Measurements from ENCODE around the gene C1orf21. TPM values are rescaled to one million over a fixed set of nuclear protein-coding genes. Genes with fewer than 3 reads are reported as not detected.

The C1orf21 gene
- total and polyA plus RNA-seq, 2 donors: 13.6 to 42.7 TPM

GRCh38 chr1:184462990-184463389 lies 76.2 kb downstream of the C1orf21 start:
- H3K4me1 ChIP-seq (ENCODE audit: control insufficient read depth in 2 of 2, insufficient read depth in 2 of 2, low read length in 2 of 2): no peaks in the 10 kb centered on the region
- WGBS: 98% methylated on average over 5 of the region's 5 CpGs
- no peak for DNase-seq (ENCODE audit: low read depth in 6 of 9, low spot score in 9 of 9)
- H3K4me3 ChIP-seq (ENCODE audit: low read length in 2 of 2): no peak overlapping the region
- no peak overlapping the region for H3K27ac ChIP-seq (ENCODE audit: low read depth in 1 of 2, low read length in 1 of 2)
- no peaks in the 10 kb centered on the region for H3K36me3 ChIP-seq (ENCODE audit: control insufficient read depth in 2 of 2, insufficient read depth in 2 of 2, low read length in 1 of 2)
- no peaks in the 10 kb centered on the region for H3K9me3 ChIP-seq (ENCODE audit: control insufficient read depth in 2 of 2, insufficient read depth in 1 of 2, low read length in 1 of 2)
- no peaks in the 10 kb centered on the region for H3K27me3 ChIP-seq (ENCODE audit: control insufficient read depth in 2 of 2, insufficient read depth in 1 of 2, low read length in 1 of 2)

- no peaks in the 10 kb centered on the region for H3K36me3 ChIP-seq (ENCODE audit: control insufficient read depth in 2 of 2, insufficient read depth in 2 of 2, low read length in 1 of 2)
- H3K27ac ChIP-seq (ENCODE audit: low read depth in 1 of 2, low read length in 1 of 2): no peak overlapping the region
- H3K4me3 ChIP-seq (ENCODE audit: low read length in 2 of 2): no peak overlapping the region
- 93% methylated on average over 1 of the region's 1 CpG for WGBS
- H3K9me3 ChIP-seq (ENCODE audit: control insufficient read depth in 2 of 2, insufficient read depth in 1 of 2, low read length in 1 of 2): no peaks in the 10 kb centered on the region
- H3K4me1 ChIP-seq (ENCODE audit: control insufficient read depth in 2 of 2, insufficient read depth in 2 of 2, low read length in 2 of 2): no peaks in the 10 kb centered on the region
- DNase-seq (ENCODE audit: low read depth in 6 of 9, low spot score in 9 of 9): no peak
- H3K27me3 ChIP-seq (ENCODE audit: control insufficient read depth in 2 of 2, insufficient read depth in 1 of 2, low read length in 1 of 2): no peaks in the 10 kb centered on the region
Observed at GRCh38 chr1:184463680-184464079, 76.9 kb downstream of the C1orf21 start.

DNA sequence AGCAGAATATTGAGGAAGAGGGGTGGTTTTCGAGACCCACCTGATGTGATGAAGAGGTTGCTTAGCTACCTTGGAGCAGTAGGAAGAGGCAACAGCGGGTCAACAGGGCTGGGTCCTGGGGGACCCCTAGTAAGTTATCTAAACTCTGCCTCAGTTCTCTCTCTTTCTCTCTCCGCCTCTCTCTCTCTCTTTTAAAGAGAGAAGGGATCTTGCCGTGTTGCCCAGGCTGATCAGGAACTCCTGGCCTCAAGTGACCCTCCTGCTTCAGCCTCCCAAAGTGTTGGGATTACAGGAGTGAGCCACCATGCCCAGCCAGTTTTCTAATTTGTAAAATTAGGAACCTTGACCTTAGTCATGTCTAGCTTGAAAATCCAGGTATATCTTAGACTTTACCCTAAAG lies 77.9 kb downstream of the C1orf21 start:
- no peak for DNase-seq (ENCODE audit: low read depth in 6 of 9, low spot score in 9 of 9)
- no peaks in the 10 kb centered on the region for H3K4me1 ChIP-seq (ENCODE audit: control insufficient read depth in 2 of 2, insufficient read depth in 2 of 2, low read length in 2 of 2)
- 89% methylated on average over 4 of the region's 4 CpGs for WGBS

DNA sequence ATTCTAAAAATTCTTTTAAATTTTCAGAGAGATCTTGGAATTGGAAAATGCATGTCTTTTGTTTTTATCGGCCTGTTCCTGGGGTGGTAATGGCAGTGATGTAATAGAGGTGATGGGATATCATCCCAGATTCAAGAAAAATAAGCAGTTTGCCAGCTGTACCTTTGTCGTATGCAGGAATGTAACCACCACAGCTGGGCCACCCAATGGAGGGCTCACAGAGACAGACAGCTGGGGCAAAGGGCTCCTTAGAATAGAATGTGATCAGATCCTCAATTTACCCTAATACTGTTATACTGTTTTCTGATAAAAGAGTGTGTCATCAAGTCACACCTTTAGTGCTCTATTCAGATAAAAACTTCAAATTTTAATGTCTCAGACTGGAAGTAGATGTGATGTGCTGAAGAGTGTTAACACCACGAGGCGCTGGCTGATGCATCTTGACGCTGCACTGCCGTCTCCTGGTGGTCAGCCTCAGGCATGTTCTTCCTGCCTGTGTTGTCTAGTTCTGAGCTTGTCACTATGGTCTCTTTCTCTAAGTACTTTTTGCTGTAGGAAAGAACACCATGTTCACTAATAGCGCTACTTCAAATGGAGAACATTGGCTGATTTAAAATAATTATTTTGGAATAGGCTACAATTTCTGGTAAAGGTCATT lies 78.8 kb downstream of the C1orf21 start:
- Histone ChIP-seq H3K36me3 (ENCODE audit: control insufficient read depth in 2 of 2, insufficient read depth in 2 of 2, low read length in 1 of 2) (no peaks in the 10 kb centered on the region), H3K9me3 (ENCODE audit: control insufficient read depth in 2 of 2, insufficient read depth in 1 of 2, low read length in 1 of 2) (no peaks in the 10 kb centered on the region), H3K4me1 (ENCODE audit: control insufficient read depth in 2 of 2, insufficient read depth in 2 of 2, low read length in 2 of 2) (no peaks in the 10 kb centered on the region), H3K27ac (ENCODE audit: low read depth in 1 of 2, low read length in 1 of 2) (no peak overlapping the region), H3K4me3 (ENCODE audit: low read length in 2 of 2) (no peak overlapping the region), H3K27me3 (ENCODE audit: control insufficient read depth in 2 of 2, insufficient read depth in 1 of 2, low read length in 1 of 2) (no peaks in the 10 kb centered on the region)
- DNase-seq (ENCODE audit: low read depth in 6 of 9, low spot score in 9 of 9): no peak
- 97% methylated on average over 7 of the region's 7 CpGs for WGBS

More for the DNA sequence above, 77.9 kb downstream of the C1orf21 start:
- Histone ChIP-seq H3K27ac (ENCODE audit: low read depth in 1 of 2, low read length in 1 of 2) (no peak overlapping the region), H3K4me3 (ENCODE audit: low read length in 2 of 2) (no peak overlapping the region), H3K9me3 (ENCODE audit: control insufficient read depth in 2 of 2, insufficient read depth in 1 of 2, low read length in 1 of 2) (no peaks in the 10 kb centered on the region), H3K27me3 (ENCODE audit: control insufficient read depth in 2 of 2, insufficient read depth in 1 of 2, low read length in 1 of 2) (no peaks in the 10 kb centered on the region), H3K36me3 (ENCODE audit: control insufficient read depth in 2 of 2, insufficient read depth in 2 of 2, low read length in 1 of 2) (no peaks in the 10 kb centered on the region)

DNA sequence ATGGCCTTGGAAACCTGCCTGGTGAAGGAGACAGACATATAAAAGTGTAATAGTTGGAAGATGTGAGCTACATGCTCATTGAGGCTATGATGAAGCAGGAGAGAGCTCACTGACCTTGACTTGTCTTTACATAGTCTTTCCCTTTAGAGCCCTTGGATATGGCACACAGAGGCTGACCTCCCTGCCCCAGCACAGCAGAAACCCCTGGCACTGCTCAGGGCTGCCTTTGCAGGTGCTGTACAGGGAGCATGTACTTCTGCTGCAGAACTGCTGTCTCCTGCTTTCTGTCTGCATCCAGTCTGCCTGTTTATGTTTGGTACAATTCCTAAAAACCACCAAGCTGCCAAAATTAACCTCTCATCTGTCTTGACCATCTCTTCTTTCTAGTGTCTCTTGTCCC lies 80.5 kb downstream of the C1orf21 start:
- Histone ChIP-seq H3K27ac (ENCODE audit: low read depth in 1 of 2, low read length in 1 of 2) (no peak overlapping the region), H3K27me3 (ENCODE audit: control insufficient read depth in 2 of 2, insufficient read depth in 1 of 2, low read length in 1 of 2) (no peaks in the 10 kb centered on the region), H3K4me1 (ENCODE audit: control insufficient read depth in 2 of 2, insufficient read depth in 2 of 2, low read length in 2 of 2) (no peaks in the 10 kb centered on the region), H3K9me3 (ENCODE audit: control insufficient read depth in 2 of 2, insufficient read depth in 1 of 2, low read length in 1 of 2) (no peaks in the 10 kb centered on the region), H3K4me3 (ENCODE audit: low read length in 2 of 2) (no peak overlapping the region), H3K36me3 (ENCODE audit: control insufficient read depth in 2 of 2, insufficient read depth in 2 of 2, low read length in 1 of 2) (no peaks in the 10 kb centered on the region)
- DNase-seq (ENCODE audit: low read depth in 6 of 9, low spot score in 9 of 9): no peak

- Histone ChIP-seq H3K27me3 (ENCODE audit: control insufficient read depth in 2 of 2, insufficient read depth in 1 of 2, low read length in 1 of 2) (no peaks in the 10 kb centered on the region), H3K4me1 (ENCODE audit: control insufficient read depth in 2 of 2, insufficient read depth in 2 of 2, low read length in 2 of 2) (no peaks in the 10 kb centered on the region), H3K4me3 (ENCODE audit: low read length in 2 of 2) (no peak overlapping the region), H3K36me3 (ENCODE audit: control insufficient read depth in 2 of 2, insufficient read depth in 2 of 2, low read length in 1 of 2) (no peaks in the 10 kb centered on the region), H3K27ac (ENCODE audit: low read depth in 1 of 2, low read length in 1 of 2) (no peak overlapping the region), H3K9me3 (ENCODE audit: control insufficient read depth in 2 of 2, insufficient read depth in 1 of 2, low read length in 1 of 2) (no peaks in the 10 kb centered on the region)
- 96% methylated on average over 1 of the region's 1 CpG for WGBS
- no peak for DNase-seq (ENCODE audit: low read depth in 6 of 9, low spot score in 9 of 9)
Observed at GRCh38 chr1:184469396-184469795, 82.6 kb downstream of the C1orf21 start.

- no peak for DNase-seq (ENCODE audit: low read depth in 6 of 9, low spot score in 9 of 9)
- no peaks in the 10 kb centered on the region for H3K36me3 ChIP-seq (ENCODE audit: control insufficient read depth in 2 of 2, insufficient read depth in 2 of 2, low read length in 1 of 2)
- H3K4me1 ChIP-seq (ENCODE audit: control insufficient read depth in 2 of 2, insufficient read depth in 2 of 2, low read length in 2 of 2): no peaks in the 10 kb centered on the region
- no peaks in the 10 kb centered on the region for H3K27me3 ChIP-seq (ENCODE audit: control insufficient read depth in 2 of 2, insufficient read depth in 1 of 2, low read length in 1 of 2)
- H3K27ac ChIP-seq (ENCODE audit: low read depth in 1 of 2, low read length in 1 of 2): no peak overlapping the region
- 96% methylated on average over 5 of the region's 5 CpGs for WGBS
- no peaks in the 10 kb centered on the region for H3K9me3 ChIP-seq (ENCODE audit: control insufficient read depth in 2 of 2, insufficient read depth in 1 of 2, low read length in 1 of 2)
- no peak overlapping the region for H3K4me3 ChIP-seq (ENCODE audit: low read length in 2 of 2)
Observed at GRCh38 chr1:184471686-184472085, 84.9 kb downstream of the C1orf21 start.

GRCh38 chr1:184472136-184472535 lies 85.3 kb downstream of the C1orf21 start:
- no peak for DNase-seq (ENCODE audit: low read depth in 6 of 9, low spot score in 9 of 9)
- Histone ChIP-seq H3K27me3 (ENCODE audit: control insufficient read depth in 2 of 2, insufficient read depth in 1 of 2, low read length in 1 of 2) (no peaks in the 10 kb centered on the region), H3K4me1 (ENCODE audit: control insufficient read depth in 2 of 2, insufficient read depth in 2 of 2, low read length in 2 of 2) (no peaks in the 10 kb centered on the region), H3K36me3 (ENCODE audit: control insufficient read depth in 2 of 2, insufficient read depth in 2 of 2, low read length in 1 of 2) (no peaks in the 10 kb centered on the region), H3K4me3 (ENCODE audit: low read length in 2 of 2) (no peak overlapping the region), H3K9me3 (ENCODE audit: control insufficient read depth in 2 of 2, insufficient read depth in 1 of 2, low read length in 1 of 2) (no peaks in the 10 kb centered on the region), H3K27ac (ENCODE audit: low read depth in 1 of 2, low read length in 1 of 2) (no peak overlapping the region)
- WGBS: 93% methylated on average over 2 of the region's 2 CpGs

DNA sequence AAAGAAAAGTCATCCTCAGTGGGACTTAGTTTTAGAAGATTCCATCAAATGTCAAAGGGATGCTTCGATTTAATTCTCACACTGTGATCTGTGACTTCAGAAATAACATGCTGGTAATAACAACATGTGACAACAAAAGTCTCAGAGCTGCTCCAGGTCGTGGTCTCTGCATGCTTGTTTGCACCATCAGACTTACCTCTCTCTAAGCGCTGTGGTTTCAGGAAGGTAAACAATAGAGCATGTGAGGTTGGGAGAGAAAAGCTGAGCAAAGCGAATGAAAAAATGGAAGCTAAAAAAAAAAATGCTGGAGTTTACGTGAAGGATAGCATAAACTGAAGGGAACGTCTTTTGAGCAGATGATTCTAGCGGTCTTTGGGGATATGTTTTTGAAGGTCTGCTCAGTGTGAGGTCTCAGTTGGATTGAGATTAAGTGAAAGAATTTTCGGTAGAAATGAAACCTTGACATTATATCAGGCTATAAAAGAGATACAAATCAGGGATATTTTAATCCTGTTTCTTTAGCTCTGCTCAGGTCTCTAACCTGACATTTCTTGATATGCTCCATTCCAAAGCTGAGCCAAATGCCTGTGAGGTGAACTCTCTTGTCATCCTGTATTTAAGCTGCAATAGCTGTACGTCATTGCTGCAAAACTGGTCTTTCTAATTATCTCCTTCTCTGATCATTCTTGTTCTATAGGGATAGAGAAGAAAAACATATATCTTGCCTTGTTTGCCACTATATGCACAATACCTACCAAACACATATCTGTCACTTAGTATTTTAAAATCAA lies 86.5 kb downstream of the C1orf21 start:
- no peaks in the 10 kb centered on the region for H3K36me3 ChIP-seq (ENCODE audit: control insufficient read depth in 2 of 2, insufficient read depth in 2 of 2, low read length in 1 of 2)
- H3K4me3 ChIP-seq (ENCODE audit: low read length in 2 of 2): no peak overlapping the region
- 93% methylated on average over 9 of the region's 9 CpGs for WGBS
- H3K9me3 ChIP-seq (ENCODE audit: control insufficient read depth in 2 of 2, insufficient read depth in 1 of 2, low read length in 1 of 2): no peaks in the 10 kb centered on the region
- H3K27ac ChIP-seq (ENCODE audit: low read depth in 1 of 2, low read length in 1 of 2): no peak overlapping the region
- H3K27me3 ChIP-seq (ENCODE audit: control insufficient read depth in 2 of 2, insufficient read depth in 1 of 2, low read length in 1 of 2): no peaks in the 10 kb centered on the region
- DNase-seq (ENCODE audit: low read depth in 6 of 9, low spot score in 9 of 9): no peak
- no peaks in the 10 kb centered on the region for H3K4me1 ChIP-seq (ENCODE audit: control insufficient read depth in 2 of 2, insufficient read depth in 2 of 2, low read length in 2 of 2)
